Measurements from ENCODE around the gene WDFY1.

WDFY1 gene

GRCh38 chr2:223886726-223887125 is 58.4 kb downstream of the WDFY1 start:
- TF ChIP-seq, protein P1, sequence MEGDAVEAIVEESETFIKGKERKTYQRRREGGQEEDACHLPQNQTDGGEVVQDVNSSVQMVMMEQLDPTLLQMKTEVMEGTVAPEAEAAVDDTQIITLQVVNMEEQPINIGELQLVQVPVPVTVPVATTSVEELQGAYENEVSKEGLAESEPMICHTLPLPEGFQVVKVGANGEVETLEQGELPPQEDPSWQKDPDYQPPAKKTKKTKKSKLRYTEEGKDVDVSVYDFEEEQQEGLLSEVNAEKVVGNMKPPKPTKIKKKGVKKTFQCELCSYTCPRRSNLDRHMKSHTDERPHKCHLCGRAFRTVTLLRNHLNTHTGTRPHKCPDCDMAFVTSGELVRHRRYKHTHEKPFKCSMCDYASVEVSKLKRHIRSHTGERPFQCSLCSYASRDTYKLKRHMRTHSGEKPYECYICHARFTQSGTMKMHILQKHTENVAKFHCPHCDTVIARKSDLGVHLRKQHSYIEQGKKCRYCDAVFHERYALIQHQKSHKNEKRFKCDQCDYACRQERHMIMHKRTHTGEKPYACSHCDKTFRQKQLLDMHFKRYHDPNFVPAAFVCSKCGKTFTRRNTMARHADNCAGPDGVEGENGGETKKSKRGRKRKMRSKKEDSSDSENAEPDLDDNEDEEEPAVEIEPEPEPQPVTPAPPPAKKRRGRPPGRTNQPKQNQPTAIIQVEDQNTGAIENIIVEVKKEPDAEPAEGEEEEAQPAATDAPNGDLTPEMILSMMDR (IDR thresholded peaks at IDR 0.05): no peak

DNA sequence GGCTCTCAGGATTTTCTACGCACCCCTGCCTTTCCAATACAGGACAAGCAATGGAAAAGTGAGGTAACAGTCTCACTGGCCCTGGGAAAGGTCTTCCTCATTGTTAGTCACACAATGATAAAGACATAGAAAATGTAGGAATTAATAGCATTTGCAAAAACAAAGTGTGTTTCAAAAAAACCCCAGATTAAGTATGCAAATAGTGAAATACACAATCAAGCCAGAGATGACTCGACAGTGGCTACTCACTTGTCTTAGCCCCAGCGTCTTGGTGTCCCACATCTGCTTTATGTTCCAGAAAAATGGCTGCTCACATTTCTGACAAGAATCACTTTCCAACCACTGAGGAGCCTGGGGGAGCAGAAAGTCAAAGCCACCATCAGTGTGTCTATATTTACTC is 60.7 kb downstream of the WDFY1 start:
- TF ChIP-seq, protein P1 (IDR thresholded peaks at IDR 0.05): no peak

- TF ChIP-seq, protein P1 (IDR thresholded peaks at IDR 0.05): no peak
These were observed 62.4 kb downstream of the WDFY1 start for GRCh38 chr2:223882715-223883114.

- TF ChIP-seq, protein P1 (IDR thresholded peaks at IDR 0.05): no peak
These were observed 64.3 kb downstream of the WDFY1 start for GRCh38 chr2:223880796-223881195.

GRCh38 chr2:223877721-223878410 is 67.3 kb downstream of the WDFY1 start:
- TF ChIP-seq, protein P1 (IDR thresholded peaks at IDR 0.05): no peak

DNA sequence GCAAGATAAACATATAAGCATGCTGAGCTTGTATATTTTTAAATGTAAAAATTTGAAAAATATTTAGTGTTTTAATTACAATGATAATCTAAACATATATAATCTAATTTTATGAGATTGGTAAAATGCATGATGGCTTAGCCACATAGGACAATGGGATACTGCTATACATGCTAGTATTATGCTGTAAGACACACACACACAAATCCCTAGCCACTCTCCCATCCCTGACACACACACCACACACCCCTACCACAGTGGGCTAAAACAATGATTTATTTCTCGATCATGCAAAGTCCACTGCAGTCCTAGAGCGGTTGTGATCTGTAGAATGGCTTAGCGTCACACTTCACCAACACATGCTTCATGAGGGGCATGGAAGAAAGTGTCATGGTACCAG is 71.5 kb downstream of the WDFY1 start:
- TF ChIP-seq, protein P1 (IDR thresholded peaks at IDR 0.05): no peak

DNA sequence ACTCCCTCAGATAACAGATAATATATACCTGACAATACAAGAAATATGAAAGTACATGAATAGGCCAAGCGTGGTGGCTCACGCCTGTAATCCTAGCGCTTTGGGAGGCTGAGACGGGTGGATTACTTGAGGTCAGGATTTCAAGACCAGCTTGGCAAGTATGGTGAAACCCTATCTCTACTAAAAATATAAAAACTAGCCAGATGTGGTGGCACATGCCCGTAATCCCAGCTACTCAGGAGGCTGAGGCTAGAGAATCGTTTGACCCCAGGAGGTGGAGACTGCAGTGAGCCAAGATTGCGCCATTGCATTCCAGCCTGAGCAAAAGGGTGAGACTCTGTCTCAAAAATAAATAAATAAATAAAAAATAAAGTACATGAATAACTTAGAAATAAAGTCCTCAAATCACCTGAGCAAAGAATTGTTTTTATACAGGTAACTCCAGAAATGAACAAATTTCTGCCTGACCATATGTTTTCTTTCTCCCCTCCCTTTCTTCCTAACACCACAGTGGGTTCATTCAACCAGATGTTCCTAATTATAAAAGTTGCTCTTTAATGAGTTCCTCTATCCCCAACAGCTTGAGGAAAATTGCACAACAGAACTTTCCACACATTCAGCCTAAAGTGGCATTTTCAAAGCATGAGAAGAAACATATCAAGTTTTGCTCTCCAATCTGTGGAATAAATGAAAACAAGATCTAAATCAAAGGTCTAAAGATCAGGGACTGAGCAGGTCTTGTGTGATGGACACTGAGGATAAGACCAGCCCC is 74.1 kb downstream of the WDFY1 start:
- TF ChIP-seq, protein P1 (IDR thresholded peaks at IDR 0.05): no peak

Data from LNCAP (cell line).